Measurements from ENCODE around the gene BOD1.

DNA sequence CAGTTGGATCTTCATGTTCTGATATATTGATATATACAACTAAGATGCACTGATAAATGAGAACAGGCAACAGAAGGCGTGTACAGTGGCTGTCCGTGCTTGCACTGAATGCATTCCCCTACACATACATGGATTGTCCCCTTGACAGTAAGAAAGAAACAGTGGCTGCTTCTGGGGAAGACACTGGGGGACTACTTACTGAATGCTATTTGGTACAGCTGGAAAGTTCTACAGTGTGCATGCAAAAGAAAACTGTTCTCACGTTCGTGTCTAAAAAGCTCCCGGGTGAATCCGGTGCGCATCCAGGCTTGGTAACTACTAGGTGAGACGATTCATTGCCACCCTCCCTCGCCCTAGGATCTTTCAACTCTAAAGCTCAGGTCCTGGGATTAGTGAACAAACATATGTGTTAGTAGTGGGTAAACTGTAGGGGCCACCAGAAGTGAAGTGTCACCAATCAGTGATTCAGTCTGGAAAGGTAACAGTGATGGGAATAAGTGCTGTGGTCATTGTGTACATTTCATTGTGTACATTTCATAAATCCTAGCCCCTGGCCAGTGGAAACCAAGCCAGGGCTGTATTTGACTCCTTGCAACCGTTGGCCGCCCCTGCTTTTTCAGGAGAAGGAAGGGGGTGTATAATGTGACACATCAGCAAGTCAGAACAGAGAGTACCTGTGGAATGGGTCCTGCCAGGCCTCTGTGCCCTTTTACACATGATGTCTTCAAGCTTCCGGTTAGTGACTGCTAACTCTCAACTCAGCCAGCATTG lies 46.3 kb upstream of the BOD1 start:
- TF ChIP-seq, protein P1, sequence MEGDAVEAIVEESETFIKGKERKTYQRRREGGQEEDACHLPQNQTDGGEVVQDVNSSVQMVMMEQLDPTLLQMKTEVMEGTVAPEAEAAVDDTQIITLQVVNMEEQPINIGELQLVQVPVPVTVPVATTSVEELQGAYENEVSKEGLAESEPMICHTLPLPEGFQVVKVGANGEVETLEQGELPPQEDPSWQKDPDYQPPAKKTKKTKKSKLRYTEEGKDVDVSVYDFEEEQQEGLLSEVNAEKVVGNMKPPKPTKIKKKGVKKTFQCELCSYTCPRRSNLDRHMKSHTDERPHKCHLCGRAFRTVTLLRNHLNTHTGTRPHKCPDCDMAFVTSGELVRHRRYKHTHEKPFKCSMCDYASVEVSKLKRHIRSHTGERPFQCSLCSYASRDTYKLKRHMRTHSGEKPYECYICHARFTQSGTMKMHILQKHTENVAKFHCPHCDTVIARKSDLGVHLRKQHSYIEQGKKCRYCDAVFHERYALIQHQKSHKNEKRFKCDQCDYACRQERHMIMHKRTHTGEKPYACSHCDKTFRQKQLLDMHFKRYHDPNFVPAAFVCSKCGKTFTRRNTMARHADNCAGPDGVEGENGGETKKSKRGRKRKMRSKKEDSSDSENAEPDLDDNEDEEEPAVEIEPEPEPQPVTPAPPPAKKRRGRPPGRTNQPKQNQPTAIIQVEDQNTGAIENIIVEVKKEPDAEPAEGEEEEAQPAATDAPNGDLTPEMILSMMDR (IDR thresholded peaks at IDR 0.05): no peak
- no peak for TF ChIP-seq POLR2AphosphoS5 (IDR thresholded peaks at IDR 0.05)
